VCaP (cell line): Measurements from ENCODE around the gene WIPF3.
A peak's percentile ranks its signal among the peaks of the same experiment; 100 is the strongest.

ENCODE experiments used
- H3K27ac ChIP-seq: fragments of 450-650 bp; 2 replicates; pipeline ENCODE4 v1.5.1; 2017
- TF ChIP-seq, protein P1 (sequence below): fragments of 450-650 bp; conservative IDR thresholded peaks from 2 replicates; pipeline ENCODE4 v1.5.1; 2017; ENCODE audit warnings: mild to moderate bottlenecking, moderate library complexity

Gene WIPF3, protein sequence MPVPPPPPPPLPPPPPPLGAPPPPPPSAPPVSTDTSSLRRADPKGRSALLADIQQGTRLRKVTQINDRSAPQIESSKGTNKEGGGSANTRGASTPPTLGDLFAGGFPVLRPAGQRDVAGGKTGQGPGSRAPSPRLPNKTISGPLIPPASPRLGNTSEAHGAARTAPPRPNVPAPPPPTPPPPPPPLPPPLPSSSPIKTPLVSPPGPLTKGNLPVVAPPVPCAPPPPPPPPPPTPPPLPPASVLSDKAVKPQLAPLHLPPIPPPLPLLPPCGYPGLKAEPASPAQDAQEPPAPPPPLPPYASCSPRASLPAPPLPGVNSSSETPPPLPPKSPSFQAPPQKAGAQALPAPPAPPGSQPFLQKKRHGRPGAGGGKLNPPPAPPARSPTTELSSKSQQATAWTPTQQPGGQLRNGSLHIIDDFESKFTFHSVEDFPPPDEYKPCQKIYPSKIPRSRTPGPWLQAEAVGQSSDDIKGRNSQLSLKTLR

DNA sequence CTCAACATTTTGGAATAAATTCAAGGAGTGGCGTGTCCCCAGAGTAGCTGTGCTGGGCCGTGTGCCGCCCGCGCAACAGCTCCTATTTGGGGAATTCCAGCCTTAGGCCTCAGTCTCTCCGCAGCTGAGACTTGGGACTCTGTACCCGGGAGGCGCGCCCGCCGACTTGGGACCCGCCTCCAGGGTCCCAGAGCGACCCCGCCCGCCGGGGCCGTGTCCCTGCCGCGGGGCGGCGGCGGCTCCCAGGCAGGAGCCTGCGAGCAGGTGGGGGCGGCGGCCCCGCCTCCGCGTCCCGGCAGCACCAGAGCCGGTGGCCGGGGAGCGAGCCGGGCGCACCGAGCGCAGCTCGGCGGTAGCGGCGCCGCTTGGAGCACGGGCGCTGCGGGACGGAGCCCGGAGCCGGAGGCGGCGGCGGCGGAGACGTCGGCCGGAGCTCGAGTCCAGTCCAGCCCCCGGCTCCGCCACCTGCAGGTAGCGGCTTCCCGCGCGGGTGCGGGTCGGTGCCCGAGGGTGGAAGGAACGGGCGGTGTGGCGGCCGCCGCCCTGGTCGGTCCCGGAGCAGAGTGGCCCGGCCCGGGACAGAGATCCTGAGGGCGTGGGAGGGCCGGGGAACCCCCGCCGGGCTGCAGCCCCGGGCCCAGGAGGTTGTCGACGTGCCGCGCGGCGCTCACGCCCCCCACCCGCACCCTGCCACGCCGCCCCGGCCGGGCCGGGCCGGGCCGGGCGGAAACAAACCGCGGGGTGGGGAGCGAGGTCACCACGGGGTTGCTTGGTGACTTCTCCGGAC lies at the start of gene WIPF3:
WIPF3 (plus strand) TSS at position 301 of the 787 bp plus-strand sequence. CDS start 28,217 bp downstream, outside the sequence.
- H3K27ac ChIP-seq: peak within 1 kb of the TSS; percentile 47; the same call in 1 of the 2 replicates
- TF ChIP-seq, protein P1, sequence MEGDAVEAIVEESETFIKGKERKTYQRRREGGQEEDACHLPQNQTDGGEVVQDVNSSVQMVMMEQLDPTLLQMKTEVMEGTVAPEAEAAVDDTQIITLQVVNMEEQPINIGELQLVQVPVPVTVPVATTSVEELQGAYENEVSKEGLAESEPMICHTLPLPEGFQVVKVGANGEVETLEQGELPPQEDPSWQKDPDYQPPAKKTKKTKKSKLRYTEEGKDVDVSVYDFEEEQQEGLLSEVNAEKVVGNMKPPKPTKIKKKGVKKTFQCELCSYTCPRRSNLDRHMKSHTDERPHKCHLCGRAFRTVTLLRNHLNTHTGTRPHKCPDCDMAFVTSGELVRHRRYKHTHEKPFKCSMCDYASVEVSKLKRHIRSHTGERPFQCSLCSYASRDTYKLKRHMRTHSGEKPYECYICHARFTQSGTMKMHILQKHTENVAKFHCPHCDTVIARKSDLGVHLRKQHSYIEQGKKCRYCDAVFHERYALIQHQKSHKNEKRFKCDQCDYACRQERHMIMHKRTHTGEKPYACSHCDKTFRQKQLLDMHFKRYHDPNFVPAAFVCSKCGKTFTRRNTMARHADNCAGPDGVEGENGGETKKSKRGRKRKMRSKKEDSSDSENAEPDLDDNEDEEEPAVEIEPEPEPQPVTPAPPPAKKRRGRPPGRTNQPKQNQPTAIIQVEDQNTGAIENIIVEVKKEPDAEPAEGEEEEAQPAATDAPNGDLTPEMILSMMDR: peak; percentile 17; the same call in 1 of the 2 replicates

DNA sequence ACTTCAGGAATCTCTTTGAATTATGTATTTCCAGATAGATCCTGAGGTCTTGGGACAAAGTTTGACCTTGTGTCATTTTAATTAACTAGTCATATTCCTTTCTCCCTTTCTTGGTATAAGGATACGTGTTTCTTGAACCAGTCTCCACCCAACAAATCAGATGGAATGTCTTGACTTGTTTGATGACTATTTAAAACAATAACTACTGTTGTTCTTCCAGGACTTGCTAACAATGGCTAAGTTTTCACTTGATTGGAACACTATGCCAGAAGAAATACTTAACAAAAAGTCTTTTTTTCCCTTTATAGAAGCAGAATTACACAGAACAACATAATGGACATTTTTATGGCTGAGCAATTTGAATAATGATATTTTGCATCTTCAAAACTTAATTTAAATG lies 43.0 kb upstream of the WIPF3 start:
- TF ChIP-seq, protein P1: no peak
- H3K27ac ChIP-seq: no peak overlapping the region

DNA sequence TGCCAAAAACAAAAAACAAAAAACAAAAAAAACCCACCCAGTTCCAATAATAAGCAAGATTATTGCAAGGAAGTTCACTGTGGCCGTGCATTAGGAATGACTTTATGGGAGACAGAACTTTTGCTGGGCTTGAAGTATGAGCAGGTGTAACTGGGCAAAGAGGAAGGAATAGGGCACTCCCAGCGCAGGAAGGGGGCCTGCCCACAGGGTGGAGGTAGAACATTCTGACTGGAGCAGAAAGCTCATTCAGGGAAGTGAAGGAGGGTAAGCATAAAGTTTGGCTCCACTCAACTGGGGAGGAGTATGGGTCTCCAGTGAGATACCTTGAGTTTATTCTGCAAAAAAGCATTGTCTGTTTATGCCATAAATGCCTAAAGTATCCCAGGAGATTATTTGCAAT lies 42.1 kb upstream of the WIPF3 start:
- TF ChIP-seq, protein P1: peak; percentile 40; the same call in 1 of the 2 replicates
- no peak overlapping the region for H3K27ac ChIP-seq

DNA sequence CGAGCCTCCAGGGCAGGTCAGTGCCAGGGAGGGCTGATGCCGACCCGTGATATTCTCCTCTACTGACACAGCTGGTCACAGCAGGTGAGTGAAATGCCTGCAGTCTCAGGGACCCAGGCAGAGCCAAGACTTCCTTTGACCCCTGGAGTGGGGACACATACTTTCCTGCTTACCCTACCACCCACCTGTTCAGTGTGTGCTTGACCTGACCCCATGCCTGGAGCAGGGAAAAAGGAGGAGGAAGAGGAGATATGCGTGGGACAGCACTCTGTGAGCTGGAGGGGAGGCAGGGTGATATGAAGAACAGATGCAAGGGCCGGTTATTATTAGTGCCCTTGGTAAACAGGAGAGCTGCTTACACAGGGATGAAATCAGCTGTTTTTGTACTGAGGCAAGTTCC lies 40.8 kb upstream of the WIPF3 start:
- TF ChIP-seq, protein P1: no peak
- no peak overlapping the region for H3K27ac ChIP-seq

DNA sequence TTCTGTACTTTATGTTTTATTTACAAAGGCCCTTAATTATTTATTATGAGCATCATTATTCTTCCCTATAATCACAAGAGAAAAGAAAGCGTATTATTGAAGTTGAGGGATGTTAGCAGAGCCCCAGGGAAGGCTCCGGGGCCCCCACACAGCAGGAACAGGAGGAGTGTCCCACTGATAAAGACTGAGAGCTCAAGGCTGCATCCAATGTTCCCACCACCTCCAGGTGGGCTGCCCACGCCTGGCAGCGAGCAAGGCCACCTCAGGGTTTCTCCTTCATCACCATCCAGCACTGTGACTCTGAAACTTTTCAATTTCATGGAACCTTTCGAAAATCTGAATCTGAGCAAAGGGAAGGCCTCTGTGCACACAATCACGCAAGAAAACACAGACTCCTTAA lies 35.9 kb upstream of the WIPF3 start:
- peak overlapping the region; percentile 28; the same call in 1 of the 2 replicates for H3K27ac ChIP-seq
- TF ChIP-seq, protein P1: no peak

DNA sequence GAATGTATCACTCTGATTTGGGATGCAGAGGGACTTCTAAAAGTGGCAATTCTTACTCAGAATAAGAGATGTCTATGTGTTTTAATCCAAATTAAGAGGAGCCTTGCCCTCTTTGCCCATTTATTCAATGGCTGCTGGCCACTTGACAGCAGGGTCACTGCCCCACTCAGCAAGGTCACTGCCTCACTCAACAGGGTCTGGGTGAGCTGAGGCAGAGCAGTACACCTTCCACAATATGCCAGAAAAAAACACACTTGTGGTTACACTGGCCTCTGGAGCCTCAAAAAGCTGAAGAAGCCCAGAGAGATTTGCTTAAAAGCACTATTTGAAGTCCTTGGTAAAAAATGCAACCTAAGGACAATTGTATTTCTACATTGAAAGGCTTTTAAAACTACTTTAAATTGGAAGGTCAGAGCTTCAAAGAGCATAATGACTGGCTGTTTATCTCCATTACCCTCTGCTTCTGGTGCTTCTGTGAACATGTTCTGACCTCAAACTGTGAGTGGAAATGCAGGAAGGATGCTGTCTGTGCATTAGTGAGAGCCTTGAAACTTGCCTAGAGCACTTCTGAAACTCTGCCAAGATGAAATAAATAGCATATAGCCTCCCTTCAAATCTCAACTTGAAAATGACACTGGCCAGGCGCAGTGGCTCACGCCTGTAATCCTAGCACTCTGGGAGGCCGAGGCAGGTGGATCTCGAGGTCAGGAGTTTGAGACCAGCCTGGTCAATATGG lies 35.1 kb upstream of the WIPF3 start:
- TF ChIP-seq, protein P1: no peak
- no peak overlapping the region; the same call in 1 of the 2 replicates for H3K27ac ChIP-seq
